Measurements from ENCODE around the gene DCST1.

- TF ChIP-seq CTCF (IDR thresholded peaks at IDR 0.05) (no peak), MAFK (IDR thresholded peaks at IDR 0.05; ENCODE audit: partially characterized antibody) (no peak), CHD2 (IDR thresholded peaks at IDR 0.05; ENCODE audit: low read length, partially characterized antibody) (no peak), EP300 (IDR thresholded peaks at IDR 0.05) (no peak), POLR2A (IDR thresholded peaks at IDR 0.05; ENCODE audit: low read length) (no peak), MAZ (IDR thresholded peaks at IDR 0.05; ENCODE audit: borderline replicate concordance, low read depth, low read length) (no peak), FOSL2 (IDR thresholded peaks at IDR 0.05) (no peak), FOSL2 (CRISPR knock-in tag; IDR thresholded peaks at IDR 0.05) (no peak)
These were observed 9.2 kb downstream of the DCST1 start for GRCh38 chr1:155042789-155043188.

Measured in A549 (cell line).